HG03064 (cell line): ENCODE measurements around the gene RBP5.
A peak's percentile ranks its signal among the peaks of the same experiment; 100 is the strongest.
"Not testable (repeated sequence)": the region's sequence is repeated elsewhere in the genome, so short reads cannot be mapped to it uniquely, and the experiment has no call there.

Experiments
- ATAC-seq: cut with Tn5 transposase; IDR thresholded peaks from one replicate; pipeline ENCODE4 v1.9.1; 2021; ENCODE audit warnings: low read depth; ENCODE audit not compliant: unreplicated experiment

Gene RBP5

GRCh38 chr12:7125632-7126227, 3.0 kb downstream of the RBP5 start:
- ATAC-seq, result no peak

GRCh38 chr12:7123806-7124522, 4.7 kb downstream of the RBP5 start:
- no peak for ATAC-seq

GRCh38 chr12:7122811-7123769, 5.6 kb downstream of the RBP5 start:
- no peak for ATAC-seq

DNA sequence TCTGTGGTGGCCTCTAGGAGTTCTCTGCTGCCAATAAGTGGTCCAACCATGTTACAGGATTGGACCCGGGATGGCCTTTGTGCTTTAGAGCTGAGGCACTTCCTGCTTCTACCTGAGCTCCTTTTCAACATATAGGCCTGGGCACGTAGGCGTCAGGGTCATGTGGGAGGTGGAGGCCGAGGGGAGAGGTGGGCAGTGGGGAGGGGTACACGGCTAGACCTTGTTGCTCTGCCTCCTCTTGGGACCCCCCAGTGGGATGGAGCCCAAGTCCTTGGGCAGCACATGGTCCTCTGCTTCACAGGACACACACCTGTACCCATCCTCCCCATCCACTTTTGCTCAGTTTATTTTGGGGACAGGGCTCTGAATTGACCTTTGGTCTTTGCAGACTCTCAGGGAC, 7.4 kb downstream of the RBP5 start:
- no peak for ATAC-seq

GRCh38 chr12:7120166-7120565, 8.5 kb downstream of the RBP5 start:
- no peak for ATAC-seq

GRCh38 chr12:7118881-7119280, 9.8 kb downstream of the RBP5 start:
- no peak for ATAC-seq

GRCh38 chr12:7117670-7118069, 11.0 kb downstream of the RBP5 start:
- ATAC-seq, result no peak

GRCh38 chr12:7116916-7117315, 11.8 kb downstream of the RBP5 start:
- no peak for ATAC-seq

GRCh38 chr12:7116196-7116595, 12.5 kb downstream of the RBP5 start:
- ATAC-seq, result no peak

DNA sequence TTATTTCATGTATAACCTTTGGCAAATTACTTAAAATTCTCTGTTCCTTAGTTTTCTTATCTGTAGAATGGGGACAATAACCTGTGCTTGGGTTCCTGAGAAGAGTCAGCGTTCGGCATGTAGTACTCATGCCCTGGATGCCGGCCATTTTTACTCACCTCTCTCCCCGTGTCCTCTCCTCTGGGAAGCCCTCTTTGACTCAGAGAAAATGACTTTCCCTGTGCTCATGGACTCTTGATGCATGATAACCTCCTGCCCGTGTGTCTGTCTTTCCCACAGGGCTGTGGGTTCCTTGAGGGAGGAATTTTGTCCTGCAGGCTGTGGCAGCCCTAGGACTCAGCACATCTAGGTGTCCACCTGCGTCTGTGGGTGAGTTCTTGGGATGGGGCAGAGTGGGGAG, 13.8 kb downstream of the RBP5 start:
- no peak for ATAC-seq

GRCh38 chr12:7114008-7114407, 14.7 kb downstream of the RBP5 start:
- ATAC-seq, result no peak

GRCh38 chr12:7113389-7113871, 15.3 kb downstream of the RBP5 start:
- no peak for ATAC-seq

DNA sequence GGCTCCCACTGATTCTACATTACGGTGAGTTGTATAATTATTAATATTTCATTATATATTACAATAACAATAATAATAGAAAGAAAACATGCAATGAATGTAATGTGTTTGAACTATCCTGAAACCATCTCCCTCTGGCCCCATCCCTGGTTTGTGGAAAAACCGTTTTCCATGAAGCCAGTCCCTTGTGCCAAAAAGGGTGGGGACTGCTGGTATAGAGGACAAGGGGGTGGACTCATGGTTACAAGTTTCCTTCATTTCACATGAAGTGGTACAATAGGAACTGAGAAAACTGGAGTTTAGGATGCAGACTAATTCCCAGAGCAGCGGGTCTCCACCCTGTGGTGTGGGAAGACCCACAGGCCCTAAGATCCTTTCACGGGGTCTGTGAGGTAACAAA, 16.6 kb downstream of the RBP5 start:
- ATAC-seq, result no peak

DNA sequence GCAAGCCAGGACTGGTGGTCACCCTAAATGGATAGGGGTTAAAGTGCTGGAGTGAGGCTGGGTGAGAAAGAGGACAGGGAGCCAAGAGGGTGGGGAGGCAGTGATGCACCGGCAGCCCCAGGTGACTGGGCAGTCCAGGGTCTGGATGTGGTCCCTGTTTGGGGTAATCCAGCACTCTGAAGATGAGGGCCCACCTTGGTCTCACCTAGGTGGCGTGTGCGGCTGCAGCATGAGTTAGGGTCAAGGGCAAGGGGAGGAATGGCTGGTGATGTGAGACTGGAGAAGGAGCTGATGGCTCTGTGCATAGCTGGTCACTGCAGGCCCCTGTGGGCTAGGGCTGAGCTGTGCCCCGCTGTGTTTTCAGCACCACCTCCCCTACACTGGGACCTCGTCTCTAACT, 18.0 kb downstream of the RBP5 start:
- no peak for ATAC-seq

- no peak for ATAC-seq
Measured at GRCh38 chr12:7109572-7109920, 19.1 kb downstream of the RBP5 start.

- no peak for ATAC-seq
Measured at GRCh38 chr12:7108796-7109571, 19.7 kb downstream of the RBP5 start, which contains the start of gene C1RL. C1RL (minus strand) TSS chr12:7109214; CDS start chr12:7109180, 34 bp downstream.

DNA sequence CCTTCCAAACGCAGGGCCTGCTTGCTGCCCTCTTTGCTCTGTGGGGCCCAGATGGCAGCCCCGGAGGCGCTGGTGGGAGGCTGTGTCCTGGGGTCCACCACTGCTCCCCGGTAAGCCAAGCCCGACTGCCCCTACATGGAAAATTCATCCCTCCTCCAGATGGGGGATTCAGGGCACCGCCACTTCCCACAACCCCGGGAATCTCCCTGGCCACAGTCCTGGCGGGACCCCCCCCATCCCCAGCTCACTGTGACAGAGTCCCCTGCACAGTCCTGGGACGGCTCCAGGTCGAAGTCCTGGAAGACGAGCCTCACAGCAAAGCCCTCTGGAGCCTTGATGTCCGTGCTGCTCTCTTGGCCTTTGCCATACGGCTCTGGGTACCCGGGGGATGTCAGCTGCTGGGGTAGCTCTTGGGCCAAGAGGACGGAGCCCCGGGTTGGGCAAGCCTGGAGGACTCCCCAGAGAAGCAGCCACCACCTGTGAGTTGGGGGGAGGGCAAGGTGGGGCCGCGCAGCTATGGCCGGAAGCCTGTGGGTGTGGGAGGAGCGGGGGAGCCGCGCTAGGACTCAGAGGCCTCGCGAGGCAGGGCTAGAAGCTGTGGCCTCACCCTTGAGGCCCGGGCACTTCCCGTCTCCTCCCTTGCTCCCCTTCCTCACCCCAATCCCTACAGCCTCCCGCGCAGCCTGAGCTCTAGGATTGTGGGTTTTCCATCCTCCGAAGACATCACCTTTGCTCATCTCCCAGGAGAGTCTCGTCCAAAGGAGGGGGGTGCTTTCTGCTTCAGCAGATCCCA, 20.5 kb downstream of the RBP5 start:
- peak; percentile 77 for ATAC-seq

DNA sequence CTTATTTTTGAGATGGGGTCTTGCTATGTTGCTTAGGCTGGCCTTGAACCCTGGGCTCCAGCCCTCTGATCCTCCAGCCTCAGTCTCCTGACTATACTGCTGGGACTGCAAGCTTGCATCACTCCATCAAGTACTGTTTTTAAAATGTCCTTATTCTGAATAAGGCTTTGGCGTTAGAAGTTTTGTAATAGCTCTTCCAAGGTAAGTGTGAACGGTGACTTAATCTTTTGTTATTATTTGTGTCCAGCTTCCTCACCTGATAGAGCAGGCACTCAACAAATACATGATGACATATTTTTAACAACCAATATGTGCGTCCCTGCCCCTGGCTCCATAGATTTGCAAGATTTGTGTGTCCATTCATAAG, 21.1 kb downstream of the RBP5 start:
- no peak for ATAC-seq

DNA sequence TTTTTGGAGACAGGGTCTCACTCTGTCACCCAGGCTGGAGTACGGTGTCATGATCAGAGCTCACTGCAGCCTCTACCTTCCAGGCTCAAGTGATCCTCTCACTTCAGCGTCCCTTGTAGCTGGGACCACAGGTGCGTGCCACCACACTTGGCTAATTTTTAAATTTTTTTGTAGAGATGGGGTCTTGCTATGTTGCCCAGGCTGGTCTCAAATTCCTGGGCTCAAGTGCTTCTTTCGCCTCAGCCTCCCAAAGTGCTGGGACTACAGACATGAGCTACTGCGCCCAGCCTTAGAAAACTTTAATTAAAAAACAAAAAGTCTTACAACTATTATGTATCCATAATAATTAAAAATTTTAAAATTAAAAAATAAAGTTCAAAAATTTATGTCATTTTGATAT, 21.5 kb downstream of the RBP5 start:
- not testable (repeated sequence) for ATAC-seq

GRCh38 chr12:7106082-7106481, 22.6 kb downstream of the RBP5 start:
- ATAC-seq, result no peak
